Raji (cell line): ENCODE measurements around the gene BORCS5.

ENCODE experiments used
- POLR2A ChIP-seq: IDR thresholded peaks from 2 replicates; pipeline ENCODE4 v1.6.1; 2011; ENCODE audit warnings: low read depth, low read length, control low read depth; ENCODE audit not compliant: insufficient read depth

BORCS5 gene

GRCh38 chr12:12481631-12482030 is 124.8 kb downstream of the BORCS5 start:
- no peak for TF ChIP-seq POLR2A

- no peak for TF ChIP-seq POLR2A
These were observed 125.4 kb downstream of the BORCS5 start for GRCh38 chr12:12482150-12482761.

- TF ChIP-seq POLR2A, result no peak
These were observed 126.1 kb downstream of the BORCS5 start for GRCh38 chr12:12482959-12483358.

DNA sequence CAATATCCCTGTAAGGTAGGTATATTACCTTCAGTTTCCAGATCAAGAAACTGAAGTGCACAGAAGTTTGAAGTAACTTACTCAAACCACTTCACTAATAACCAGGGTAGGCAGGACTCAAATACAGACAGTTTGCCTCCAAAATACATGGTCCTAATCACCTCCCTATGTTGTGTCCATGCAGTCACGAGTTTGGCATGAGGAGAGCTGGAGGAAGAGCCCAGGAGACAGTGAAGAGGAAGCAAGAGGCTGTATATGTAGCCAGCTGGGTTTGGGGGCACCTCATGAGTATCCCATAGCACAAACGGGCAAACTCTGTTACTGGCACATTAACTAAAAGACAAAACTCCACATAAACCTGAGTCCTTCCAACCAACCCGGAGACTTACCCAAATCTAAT is 126.6 kb downstream of the BORCS5 start:
- no peak for TF ChIP-seq POLR2A

DNA sequence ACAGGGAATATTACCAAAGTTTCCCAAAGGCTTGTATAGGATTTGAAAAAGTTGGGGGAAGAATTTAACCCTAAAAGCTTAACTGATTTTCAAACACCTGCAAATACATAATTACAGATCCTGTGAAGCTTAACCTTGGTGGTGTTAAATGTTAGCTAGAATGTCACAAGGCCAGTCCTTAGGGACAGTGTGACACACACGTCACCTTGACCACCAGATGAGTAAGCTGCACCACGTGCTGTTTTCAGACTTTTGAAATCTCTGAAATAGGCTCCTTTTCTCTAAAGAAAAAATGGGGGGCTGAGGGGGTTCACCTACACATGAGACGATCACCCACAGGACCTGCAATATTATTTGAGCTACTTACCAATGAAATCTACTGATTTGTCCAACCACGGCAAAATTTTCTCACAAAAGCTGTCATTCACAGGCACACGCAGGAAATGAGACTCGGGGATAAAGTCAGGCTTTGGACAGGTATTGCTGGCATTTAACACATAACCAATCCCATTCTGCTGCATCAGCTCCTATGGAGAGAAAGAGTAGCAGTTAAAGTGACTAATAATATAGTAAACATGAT is 129.9 kb downstream of the BORCS5 start:
- TF ChIP-seq POLR2A, result no peak

GRCh38 chr12:12487490-12487889 is 130.6 kb downstream of the BORCS5 start:
- TF ChIP-seq POLR2A, result no peak

- no peak for TF ChIP-seq POLR2A
These were observed 131.4 kb downstream of the BORCS5 start for GRCh38 chr12:12488296-12488695.

- no peak for TF ChIP-seq POLR2A
These were observed 132.1 kb downstream of the BORCS5 start for GRCh38 chr12:12488823-12489550.

- no peak for TF ChIP-seq POLR2A
These were observed 134.7 kb downstream of the BORCS5 start for GRCh38 chr12:12491606-12492005.

DNA sequence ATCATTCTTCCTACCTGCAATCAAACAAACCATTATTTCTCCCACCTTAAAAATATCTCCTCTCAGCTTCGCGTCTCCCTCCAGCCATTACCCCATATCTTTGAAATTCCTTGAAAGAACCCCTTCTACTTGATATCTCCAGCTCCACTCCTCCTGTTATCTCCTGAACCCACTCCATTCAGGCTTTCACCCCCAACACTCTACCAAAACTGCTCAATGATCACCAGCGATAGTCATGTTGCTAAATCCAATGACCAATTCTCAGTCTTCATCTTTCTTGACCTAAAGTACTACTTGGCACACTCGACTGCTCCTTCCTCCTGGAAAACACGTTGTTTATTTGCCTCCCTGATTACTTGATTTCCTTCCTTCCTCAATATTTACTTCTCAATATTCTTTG is 135.7 kb downstream of the BORCS5 start:
- TF ChIP-seq POLR2A, result no peak

GRCh38 chr12:12495536-12495935 is 138.7 kb downstream of the BORCS5 start:
- no peak for TF ChIP-seq POLR2A

- no peak for TF ChIP-seq POLR2A
These were observed 141.3 kb downstream of the BORCS5 start for GRCh38 chr12:12498210-12498609.

DNA sequence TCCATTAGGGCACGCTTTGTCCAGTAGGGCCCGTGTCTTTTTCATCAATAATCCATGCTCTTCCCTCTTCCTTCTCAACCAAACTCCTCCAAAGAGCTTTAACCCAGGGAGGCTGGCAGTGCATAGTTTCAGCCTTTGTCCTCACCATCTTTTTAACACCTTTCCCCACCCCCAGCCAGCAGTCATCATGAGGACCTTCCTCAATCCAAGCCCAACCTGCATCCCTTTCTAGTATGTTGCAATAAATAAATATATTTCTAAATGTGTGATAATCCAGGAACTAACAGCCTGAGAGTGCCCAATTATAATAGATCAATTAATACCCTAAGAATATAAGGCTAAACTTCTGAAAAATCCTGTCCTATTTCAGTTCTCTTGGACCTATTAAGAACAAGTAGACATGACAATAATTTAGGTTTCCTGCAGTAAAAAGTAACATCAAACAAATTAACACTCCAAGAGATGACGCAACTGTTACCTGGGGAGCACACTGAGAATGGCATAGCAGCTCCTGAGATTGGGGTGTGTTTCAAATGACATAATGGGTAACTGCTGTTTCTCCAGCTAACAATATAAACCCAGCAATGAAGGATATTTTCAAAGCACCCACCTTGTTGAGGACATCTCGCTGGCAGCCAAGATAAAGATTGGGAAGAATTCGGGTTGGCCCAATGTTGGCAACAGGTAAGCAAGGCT is 143.2 kb downstream of the BORCS5 start:
- no peak for TF ChIP-seq POLR2A

DNA sequence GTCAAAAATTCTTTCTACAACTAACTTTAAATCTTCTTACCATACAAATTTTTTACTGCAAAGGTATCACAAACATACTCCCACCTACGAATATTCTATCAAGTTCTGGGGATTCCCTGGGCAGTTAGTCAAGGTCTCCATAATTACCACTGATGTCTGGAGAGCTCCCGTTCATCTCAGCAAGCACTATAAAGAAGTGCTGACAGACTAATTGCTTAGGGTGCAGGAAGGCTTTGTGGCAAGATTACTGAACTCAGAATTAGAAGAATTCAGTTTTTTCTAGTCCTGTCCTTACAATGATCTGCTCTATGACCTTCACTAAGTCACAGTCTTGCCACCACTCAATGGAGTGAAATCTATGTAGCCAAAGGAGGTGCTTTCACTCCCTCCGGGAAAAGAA is 144.2 kb downstream of the BORCS5 start:
- no peak for TF ChIP-seq POLR2A

DNA sequence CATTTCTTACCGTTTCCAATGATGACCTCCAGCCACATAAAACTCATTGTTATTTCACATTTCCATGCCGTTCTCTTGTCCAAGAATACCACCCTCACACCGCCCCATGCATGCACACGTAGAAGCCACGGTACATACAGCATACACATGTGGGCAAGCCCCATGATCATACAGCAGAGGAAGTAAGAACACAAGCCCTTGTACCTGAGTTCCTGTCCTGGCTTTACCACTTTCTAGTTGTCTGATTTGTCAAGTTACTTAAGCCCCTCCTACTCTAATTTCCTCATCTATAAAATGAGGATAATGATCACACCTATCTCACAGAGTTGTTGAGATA is 145.9 kb downstream of the BORCS5 start:
- TF ChIP-seq POLR2A, result no peak
